ENCODE measurements around the gene HIBCH.
"Not testable (repeated sequence)": the region's sequence is repeated elsewhere in the genome, so short reads cannot be mapped to it uniquely, and the experiment has no call there.

Gene HIBCH

GRCh38 chr2:190235101-190235500 is 84.5 kb downstream of the HIBCH start:
- DNase-seq: peak; percentile 7

DNA sequence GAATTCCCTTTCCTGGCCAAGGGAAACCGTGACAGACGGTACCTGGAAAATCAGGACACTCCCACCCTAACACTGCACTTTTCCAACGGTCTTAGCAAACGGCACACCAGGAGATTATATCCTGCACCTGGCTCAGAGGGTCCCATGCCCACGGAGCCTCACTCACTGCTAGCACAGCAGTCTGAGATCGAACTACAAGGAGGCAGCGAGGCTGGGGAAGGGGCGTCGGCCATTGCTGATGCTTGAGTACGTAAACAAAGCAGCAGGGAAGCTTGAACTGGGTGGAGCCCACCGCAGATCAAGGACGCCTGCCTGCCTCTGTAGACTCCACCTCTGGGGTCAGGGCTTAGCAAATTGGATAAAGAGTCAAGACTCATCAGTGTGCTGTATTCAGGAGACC is 95.6 kb downstream of the HIBCH start:
- DNase-seq: not testable (repeated sequence)

DNA sequence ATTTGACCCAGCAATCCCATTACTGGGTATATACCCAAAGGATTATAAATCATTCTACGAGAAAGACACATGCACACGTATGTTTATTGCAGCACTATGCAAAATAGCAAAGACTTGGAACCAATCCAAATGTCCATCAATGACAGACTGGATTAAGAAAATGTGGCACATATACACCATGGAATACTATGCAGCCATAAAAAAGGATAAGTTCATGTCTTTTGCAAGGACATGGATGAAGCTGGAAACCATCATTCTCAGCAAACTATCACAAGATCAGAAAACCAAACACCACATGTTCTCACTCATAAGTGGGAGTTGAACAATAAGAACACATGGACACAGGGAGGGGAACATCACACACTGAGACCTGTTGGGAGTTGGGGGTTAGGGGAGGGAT is 96.9 kb downstream of the HIBCH start:
- DNase-seq: not testable (repeated sequence)

DNA sequence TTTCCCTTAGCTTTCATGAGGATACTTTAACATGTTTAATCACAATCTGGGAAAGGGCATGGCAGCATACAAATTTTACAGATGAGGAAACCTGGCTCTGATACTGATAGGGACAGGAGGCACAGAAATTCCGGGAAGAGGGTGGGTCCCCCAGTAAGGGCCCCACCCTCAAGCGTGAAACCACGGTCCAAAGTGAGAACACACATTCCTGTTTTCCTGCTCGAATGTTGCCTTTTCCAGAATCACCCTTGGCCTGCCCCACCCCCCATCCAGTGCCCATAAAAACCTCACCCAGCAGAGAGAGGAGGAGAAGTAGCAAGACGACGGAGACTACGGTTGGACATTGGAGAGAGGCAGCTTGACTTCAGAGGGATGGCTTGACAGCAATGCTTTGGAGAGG is 98.2 kb downstream of the HIBCH start:
- no peak for DNase-seq

DNA sequence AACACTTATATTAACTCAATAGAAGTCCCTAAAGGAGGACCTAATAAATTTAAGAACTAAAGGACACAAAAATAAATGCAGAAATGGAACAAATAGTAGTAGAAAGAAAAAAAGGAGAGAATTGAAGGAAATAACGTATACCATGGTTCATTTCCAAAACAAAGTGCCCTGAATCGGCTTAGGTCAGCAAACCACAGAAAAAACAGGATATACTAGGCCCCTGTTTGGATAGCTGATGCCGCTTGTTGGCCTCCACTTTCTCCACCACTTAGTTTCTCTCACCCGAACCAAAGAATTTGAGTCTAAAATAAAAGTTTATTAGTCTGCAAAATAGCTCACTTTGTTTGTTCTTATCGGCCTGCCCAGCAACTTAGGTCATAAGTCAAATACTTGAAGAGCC is 100.4 kb downstream of the HIBCH start:
- DNase-seq: no peak

- DNase-seq: no peak
These were observed 102.0 kb downstream of the HIBCH start for GRCh38 chr2:190217616-190218015.

GRCh38 chr2:190216829-190217228 is 102.8 kb downstream of the HIBCH start:
- peak; percentile 4 for DNase-seq

GRCh38 chr2:190215620-190216019 is 104.0 kb downstream of the HIBCH start:
- DNase-seq: no peak

- DNase-seq: peak; percentile 39
These were observed 105.0 kb downstream of the HIBCH start for GRCh38 chr2:190214426-190215194.

DNA sequence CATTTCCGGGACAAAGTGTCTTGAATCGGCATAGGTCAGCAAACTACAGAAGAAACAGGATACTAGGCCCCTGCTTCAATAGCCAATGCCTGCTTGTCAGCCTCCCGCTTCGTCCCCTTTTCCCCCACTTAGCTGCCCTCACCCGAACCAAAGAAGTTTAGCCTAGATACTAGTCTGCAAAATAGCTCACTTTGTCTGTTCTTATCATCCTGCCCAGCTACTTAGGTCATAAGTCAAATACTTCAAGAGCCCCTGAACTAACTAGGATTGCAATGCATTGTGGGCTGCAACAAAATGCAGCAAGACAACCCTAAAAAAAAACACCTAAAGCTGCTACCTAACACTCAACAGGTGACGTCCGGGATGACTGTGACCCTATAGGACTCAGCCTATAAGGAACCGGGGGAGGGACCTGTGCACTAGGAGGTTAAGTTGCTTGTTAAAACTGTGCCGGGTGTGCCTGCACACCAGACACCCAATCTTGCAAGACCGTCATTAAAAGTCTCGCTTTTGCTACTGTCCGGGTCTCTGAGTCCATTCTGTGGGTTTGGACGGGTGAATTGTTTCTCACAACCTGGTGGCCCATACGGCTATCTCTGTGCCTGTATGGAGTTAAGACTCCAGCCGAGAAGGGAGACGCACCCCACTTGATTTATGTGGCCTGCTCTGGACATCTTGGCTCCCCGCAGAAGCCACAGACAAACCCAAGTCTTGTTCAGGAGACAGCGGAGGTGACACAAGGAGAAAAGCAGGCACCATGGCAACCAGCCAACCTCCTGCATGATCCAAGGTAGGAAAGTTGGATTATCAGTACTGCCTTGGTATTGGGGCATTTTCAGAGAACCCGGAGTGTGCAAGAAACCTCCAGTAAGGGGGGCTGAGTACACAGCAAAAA is 105.9 kb downstream of the HIBCH start:
- no peak for DNase-seq

GRCh38 chr2:190210471-190210870 is 109.2 kb downstream of the HIBCH start:
- peak; percentile 14 for DNase-seq

DNA sequence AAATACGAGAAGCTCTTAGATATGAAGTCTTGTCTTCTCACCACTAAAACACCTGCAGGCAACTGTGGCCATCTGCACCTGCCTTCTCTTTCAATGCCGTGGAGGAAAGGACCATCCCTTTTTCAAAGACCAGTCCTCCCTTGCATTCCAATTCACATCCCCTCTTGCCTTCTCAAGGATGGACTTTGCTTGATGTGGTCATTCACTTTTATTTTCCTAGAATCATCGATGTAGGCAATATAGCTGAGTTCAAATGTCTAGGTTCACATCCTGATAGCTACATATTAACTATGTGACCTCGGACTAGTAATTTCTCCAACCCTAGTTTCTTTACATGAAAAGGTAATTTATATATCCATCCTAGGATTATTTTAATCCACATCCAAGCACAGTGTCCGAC is 110.1 kb downstream of the HIBCH start:
- no peak for DNase-seq

- no peak for DNase-seq
These were observed 111.7 kb downstream of the HIBCH start for GRCh38 chr2:190207930-190208329.

- peak; percentile 32 for DNase-seq
These were observed 114.0 kb downstream of the HIBCH start for GRCh38 chr2:190205657-190206056.

- no peak for DNase-seq
These were observed 117.0 kb downstream of the HIBCH start for GRCh38 chr2:190202604-190203003.

- DNase-seq: no peak
These were observed 117.6 kb downstream of the HIBCH start for GRCh38 chr2:190202018-190202417.

DNA sequence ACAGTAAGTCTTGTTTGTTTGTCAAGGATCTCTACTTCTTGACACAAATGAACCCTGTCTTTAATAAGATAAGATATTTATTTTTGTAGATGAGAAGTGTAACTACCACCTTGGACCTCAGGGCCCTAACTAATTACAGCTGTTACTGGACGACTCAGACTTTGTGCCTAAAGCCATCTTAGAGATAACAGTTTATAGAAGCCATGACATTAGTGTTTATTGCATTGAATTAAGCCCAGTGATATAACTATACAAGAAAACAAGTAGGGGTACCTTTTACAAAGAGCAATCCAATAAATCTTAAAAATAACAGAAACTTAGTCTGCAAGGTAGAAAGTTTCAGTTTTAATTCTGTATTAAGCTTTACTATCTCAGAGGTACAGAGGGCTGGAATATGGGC is 119.0 kb downstream of the HIBCH start:
- DNase-seq: no peak

DNA sequence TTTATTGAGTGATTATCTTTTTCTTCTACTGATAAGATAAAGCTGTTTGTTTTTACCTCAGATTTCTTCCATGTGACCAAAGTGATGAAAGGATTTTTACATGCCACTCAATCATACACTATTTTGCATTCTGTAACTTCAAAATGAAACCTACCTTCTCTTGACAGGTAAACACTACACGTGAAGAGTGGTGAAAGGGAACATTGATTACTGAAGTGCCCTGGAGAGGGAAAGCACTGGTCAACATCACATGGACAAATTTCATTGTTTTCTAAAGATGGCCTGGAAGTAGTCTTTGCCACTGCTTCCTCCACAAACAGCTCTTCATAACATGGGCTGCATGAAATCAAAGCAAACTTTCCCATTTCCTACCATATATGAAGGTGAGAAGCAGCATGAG is 120.1 kb downstream of the HIBCH start:
- DNase-seq: no peak

GRCh38 chr2:190199109-190199508 is 120.5 kb downstream of the HIBCH start:
- no peak for DNase-seq

GRCh38 chr2:190197143-190197720 is 122.4 kb downstream of the HIBCH start:
- DNase-seq: no peak

- peak; percentile 13 for DNase-seq
These were observed 129.0 kb downstream of the HIBCH start for GRCh38 chr2:190190507-190191162.

DNA sequence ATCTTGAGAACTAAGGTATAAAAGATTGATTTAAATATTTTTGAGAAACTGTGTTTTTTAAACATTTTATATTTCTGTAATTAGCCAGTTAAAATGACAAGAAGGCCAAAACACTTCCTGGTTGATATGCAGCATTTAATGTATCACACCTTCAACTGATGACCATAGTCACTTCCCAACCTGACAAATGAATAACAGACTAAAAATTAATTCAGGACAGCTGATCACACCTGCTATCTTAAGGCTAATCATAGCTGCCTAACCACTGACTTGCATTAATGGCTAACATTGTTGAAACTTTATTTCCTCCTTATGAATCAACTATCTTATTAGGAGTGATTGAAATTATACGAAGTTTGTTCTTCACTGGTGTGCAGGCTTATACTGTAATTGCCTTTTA is 131.3 kb downstream of the HIBCH start:
- no peak for DNase-seq

GRCh38 chr2:190186238-190186637 is 133.4 kb downstream of the HIBCH start:
- DNase-seq: no peak
